Measurements from ENCODE around the gene THRB. TPM values are rescaled to one million over a fixed set of nuclear protein-coding genes. Genes with fewer than 3 reads are reported as not detected.

The THRB gene
- total and polyA plus RNA-seq, 9 of the 15 experiments (the other 6 are each of a cell fraction or from before 2014, with no cell fraction given) = 1.7 to 14.9 (median 6.9) TPM

DNA sequence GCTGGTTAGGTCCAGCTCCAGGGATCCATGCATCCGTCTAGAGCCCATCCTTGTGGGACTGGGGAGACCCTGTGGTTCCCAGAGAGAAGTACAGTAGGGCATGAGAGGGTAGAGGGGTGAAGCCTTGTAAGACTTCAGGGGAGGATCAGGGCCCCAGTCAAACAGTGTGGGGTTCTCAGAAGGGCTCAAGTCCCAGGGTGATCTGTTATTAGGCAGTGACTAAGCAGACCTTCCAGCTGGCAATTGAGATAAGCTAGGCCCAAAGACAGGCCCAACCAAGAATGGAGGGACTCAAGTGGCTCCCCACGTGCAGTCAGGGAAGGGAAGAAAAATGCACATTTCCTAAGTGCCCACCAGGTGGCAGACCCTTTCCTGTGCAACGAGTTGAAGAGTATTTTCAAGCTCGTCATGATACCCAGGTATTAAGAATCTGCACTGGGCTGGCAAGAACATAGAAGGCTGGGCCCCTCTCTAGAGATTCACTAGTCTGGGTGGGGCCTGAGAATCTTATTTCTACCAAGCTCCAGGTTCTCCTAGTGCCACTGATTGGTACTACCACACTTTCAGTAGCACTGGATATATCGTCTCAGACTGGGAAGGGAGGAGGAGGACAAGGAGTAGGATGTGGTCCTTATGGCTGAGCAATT is 308.8 kb downstream of the THRB start (continued):
- no peak for TF ChIP-seq RB1 (IDR thresholded peaks at IDR 0.05; ENCODE audit: low read depth)
- no peak for TF ChIP-seq CREB1 (IDR thresholded peaks at IDR 0.05)
- no peak for TF ChIP-seq CREB1 (CRISPR knock-in tag; IDR thresholded peaks at IDR 0.05)
- no peak for TF ChIP-seq ATF1 (CRISPR knock-in tag; IDR thresholded peaks at IDR 0.05)
- TF ChIP-seq ATF1 (tag; IDR thresholded peaks at IDR 0.05) = peak; percentile 44; the same call in 1 of the 2 replicates
- TF ChIP-seq PHF8 (IDR thresholded peaks at IDR 0.05; ENCODE audit: borderline replicate concordance, low read length) = no peak
- TF ChIP-seq TAF1 (IDR thresholded peaks at IDR 0.05; ENCODE audit: control insufficient read depth, extremely low read depth, insufficient read depth, low read length, severe bottlenecking) = no peak
- TF ChIP-seq NBN (IDR thresholded peaks at IDR 0.05; ENCODE audit: low read depth) = 0 out of 2 replicates have a peak, but pooled peaks have one; percentile 26
- no peak for TF ChIP-seq MECOM (CRISPR knock-in tag; IDR thresholded peaks at IDR 0.05)
- TF ChIP-seq NONO (IDR thresholded peaks at IDR 0.05; ENCODE audit: low read depth in 2 of 2, low read length in 1 of 2) = no peak
- TF ChIP-seq, protein P1, sequence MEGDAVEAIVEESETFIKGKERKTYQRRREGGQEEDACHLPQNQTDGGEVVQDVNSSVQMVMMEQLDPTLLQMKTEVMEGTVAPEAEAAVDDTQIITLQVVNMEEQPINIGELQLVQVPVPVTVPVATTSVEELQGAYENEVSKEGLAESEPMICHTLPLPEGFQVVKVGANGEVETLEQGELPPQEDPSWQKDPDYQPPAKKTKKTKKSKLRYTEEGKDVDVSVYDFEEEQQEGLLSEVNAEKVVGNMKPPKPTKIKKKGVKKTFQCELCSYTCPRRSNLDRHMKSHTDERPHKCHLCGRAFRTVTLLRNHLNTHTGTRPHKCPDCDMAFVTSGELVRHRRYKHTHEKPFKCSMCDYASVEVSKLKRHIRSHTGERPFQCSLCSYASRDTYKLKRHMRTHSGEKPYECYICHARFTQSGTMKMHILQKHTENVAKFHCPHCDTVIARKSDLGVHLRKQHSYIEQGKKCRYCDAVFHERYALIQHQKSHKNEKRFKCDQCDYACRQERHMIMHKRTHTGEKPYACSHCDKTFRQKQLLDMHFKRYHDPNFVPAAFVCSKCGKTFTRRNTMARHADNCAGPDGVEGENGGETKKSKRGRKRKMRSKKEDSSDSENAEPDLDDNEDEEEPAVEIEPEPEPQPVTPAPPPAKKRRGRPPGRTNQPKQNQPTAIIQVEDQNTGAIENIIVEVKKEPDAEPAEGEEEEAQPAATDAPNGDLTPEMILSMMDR (IDR thresholded peaks at IDR 0.05 in 2 of 3, conservative IDR thresholded peaks at IDR 0.05 in 1 of 3; ENCODE audit: insufficient read depth in 2 of 3, low read depth in 1 of 3, low read length in 3 of 3) = peak; percentile 92 to 93 (median 92)
- peak; percentile 87 for TF ChIP-seq TAL1 (IDR thresholded peaks at IDR 0.05)
- TF ChIP-seq, protein P2, sequence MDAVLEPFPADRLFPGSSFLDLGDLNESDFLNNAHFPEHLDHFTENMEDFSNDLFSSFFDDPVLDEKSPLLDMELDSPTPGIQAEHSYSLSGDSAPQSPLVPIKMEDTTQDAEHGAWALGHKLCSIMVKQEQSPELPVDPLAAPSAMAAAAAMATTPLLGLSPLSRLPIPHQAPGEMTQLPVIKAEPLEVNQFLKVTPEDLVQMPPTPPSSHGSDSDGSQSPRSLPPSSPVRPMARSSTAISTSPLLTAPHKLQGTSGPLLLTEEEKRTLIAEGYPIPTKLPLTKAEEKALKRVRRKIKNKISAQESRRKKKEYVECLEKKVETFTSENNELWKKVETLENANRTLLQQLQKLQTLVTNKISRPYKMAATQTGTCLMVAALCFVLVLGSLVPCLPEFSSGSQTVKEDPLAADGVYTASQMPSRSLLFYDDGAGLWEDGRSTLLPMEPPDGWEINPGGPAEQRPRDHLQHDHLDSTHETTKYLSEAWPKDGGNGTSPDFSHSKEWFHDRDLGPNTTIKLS (IDR thresholded peaks at IDR 0.05; ENCODE audit: borderline replicate concordance, low read depth) = no peak
- TF ChIP-seq, protein P3, sequence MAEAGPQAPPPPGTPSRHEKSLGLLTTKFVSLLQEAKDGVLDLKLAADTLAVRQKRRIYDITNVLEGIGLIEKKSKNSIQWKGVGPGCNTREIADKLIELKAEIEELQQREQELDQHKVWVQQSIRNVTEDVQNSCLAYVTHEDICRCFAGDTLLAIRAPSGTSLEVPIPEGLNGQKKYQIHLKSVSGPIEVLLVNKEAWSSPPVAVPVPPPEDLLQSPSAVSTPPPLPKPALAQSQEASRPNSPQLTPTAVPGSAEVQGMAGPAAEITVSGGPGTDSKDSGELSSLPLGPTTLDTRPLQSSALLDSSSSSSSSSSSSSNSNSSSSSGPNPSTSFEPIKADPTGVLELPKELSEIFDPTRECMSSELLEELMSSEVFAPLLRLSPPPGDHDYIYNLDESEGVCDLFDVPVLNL (CRISPR knock-in tag; IDR thresholded peaks at IDR 0.05; ENCODE audit: low read depth) = 0 out of 2 replicates have a peak, but pooled peaks have one; percentile 19
- no peak for TF ChIP-seq ZBTB43 (CRISPR knock-in tag; IDR thresholded peaks at IDR 0.05)
- peak; percentile 79 for TF ChIP-seq GATA2 (CRISPR knock-in tag; IDR thresholded peaks at IDR 0.05)
- no peak for TF ChIP-seq DMBX1 (CRISPR knock-in tag; IDR thresholded peaks at IDR 0.05; ENCODE audit: borderline replicate concordance)
- TF ChIP-seq MTA3 (IDR thresholded peaks at IDR 0.05; ENCODE audit: borderline replicate concordance) = peak; percentile 78; the same call in 1 of the 2 replicates
- TF ChIP-seq ZBTB1 (CRISPR knock-in tag; IDR thresholded peaks at IDR 0.05; ENCODE audit: borderline replicate concordance, low read depth) = no peak
- TF ChIP-seq, protein P4, sequence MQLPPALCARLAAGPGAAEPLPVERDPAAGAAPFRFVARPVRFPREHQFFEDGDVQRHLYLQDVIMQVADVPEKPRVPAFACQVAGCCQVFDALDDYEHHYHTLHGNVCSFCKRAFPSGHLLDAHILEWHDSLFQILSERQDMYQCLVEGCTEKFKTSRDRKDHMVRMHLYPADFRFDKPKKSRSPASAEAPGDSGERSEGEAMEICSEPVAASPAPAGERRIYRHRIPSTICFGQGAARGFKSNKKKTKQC (CRISPR knock-in tag; IDR thresholded peaks at IDR 0.05) = peak; percentile 60; the same call in 1 of the 2 replicates
- no peak for TF ChIP-seq KLF10 (CRISPR knock-in tag; IDR thresholded peaks at IDR 0.05)
- no peak for TF ChIP-seq CEBPG (CRISPR knock-in tag; IDR thresholded peaks at IDR 0.05)
- TF ChIP-seq CEBPG (tag; conservative IDR thresholded peaks at IDR 0.05 in 1 of 2, IDR thresholded peaks at IDR 0.05 in 1 of 2) = no peak

Measured in K562 (cell line).